GM12878 (cell line): ENCODE results near the gene BEAN1. TPM values are rescaled to one million over a fixed set of nuclear protein-coding genes. Genes with fewer than 3 reads are reported as not detected.

Experiments
- ATAC-seq: fragments of 200-7000 bp; cut with Tn5 transposase; 3 replicates; pipeline ENCODE4 v1.9.1; 2020; ENCODE audit warnings: mild to moderate bottlenecking, moderate library complexity
- BruUV-seq: library from RNA; stranded (reverse); fragments of 400-500 nt; replicated peaks from 2 replicates; lab custom pipeline; 2021; lab: Mats Ljungman, UMichigan
- CTCF ChIA-PET: fragments of 300-600 bp; sonication (Branson Sonifier 250); formaldehyde crosslinking; extraction: SDS; loops from one replicate; lab custom pipeline; 2021; ENCODE audit warnings: inconsistent platforms; lab: Yijun Ruan, JAX
- POLR2A ChIA-PET: fragments of 350-600 bp; formaldehyde crosslinking; extraction: SDS; loops from one replicate; lab custom pipeline; 2021; ENCODE audit warnings: inconsistent platforms; lab: Charles Lee
- RAD21 ChIA-PET: fragments of 300-600 bp; sonication (Branson Sonifier 250); formaldehyde crosslinking; loops from one replicate; lab custom pipeline; 2023; ENCODE audit warnings: antibody characterized with exemption; ENCODE audit not compliant: unreplicated experiment; lab: Charles Lee
- SMC1A ChIA-PET: fragments of 300-600 bp; sonication (Branson Sonifier 250); formaldehyde crosslinking; loops from one replicate; lab custom pipeline; 2023; ENCODE audit not compliant: unreplicated experiment, uncharacterized antibody; lab: Charles Lee
- DNase-seq: peaks from one replicate; pipeline ENCODE4 v3.0.0-alpha.2; 2011; ENCODE audit warnings: low read depth, low spot score
- FAIRE-seq: peaks from 3 replicates; lab custom pipeline; 2011; peaks lifted over from hg19 to GRCh38; lab: Jason Lieb, UNC
- H2AFZ ChIP-seq: 2 replicates; pipeline ENCODE4 v1.6.0; 2011; ENCODE audit warnings: low read depth, low read length, control low read depth; ENCODE audit not compliant: control insufficient read depth
- H3K27ac ChIP-seq: 2 replicates; pipeline ENCODE4 v1.5.1; 2011; ENCODE audit warnings: control low read depth; ENCODE audit not compliant: control insufficient read depth, insufficient read depth
- H3K27me3 ChIP-seq, 2 experiments: replicated peaks in 1 of 2; 2 replicates each; pipeline versions ENCODE4 v1.6.0 to v1.6.1; 2011; ENCODE audit warnings: low read length in 1 of 2; ENCODE audit not compliant: control insufficient read depth in 2 of 2, insufficient read depth in 2 of 2
- H3K36me3 ChIP-seq, 2 experiments: 2 replicates each; pipeline ENCODE4 v1.5.1; 2011; ENCODE audit warnings: low read length in 1 of 2; ENCODE audit not compliant: control insufficient read depth in 2 of 2, insufficient read depth in 2 of 2
- H3K4me1 ChIP-seq: 2 replicates; pipeline ENCODE4 v1.6.1; 2011; ENCODE audit warnings: mild to moderate bottlenecking, low read length, moderate library complexity, mixed read lengths; ENCODE audit not compliant: control insufficient read depth, insufficient read depth
- H3K4me2 ChIP-seq: 2 replicates; pipeline ENCODE4 v1.6.0; 2011; ENCODE audit warnings: control low read depth; ENCODE audit not compliant: control insufficient read depth, insufficient read depth
- H3K4me3 ChIP-seq: fragments of 200-600 bp; sonication (generic); 2 replicates; pipeline ENCODE4 v1.5.1; 2016
- H3K79me2 ChIP-seq: 2 replicates; pipeline ENCODE4 v1.6.0; 2011; ENCODE audit warnings: low read length; ENCODE audit not compliant: control insufficient read depth, insufficient read depth
- H3K9ac ChIP-seq: 2 replicates; pipeline ENCODE4 v1.8.0; 2011; ENCODE audit warnings: low read length, control low read depth, mixed read lengths; ENCODE audit not compliant: control insufficient read depth, insufficient read depth
- H3K9me3 ChIP-seq: replicated peaks from 3 replicates; pipeline ENCODE4 v1.5.1; 2011; ENCODE audit warnings: mild to moderate bottlenecking, low read length; ENCODE audit not compliant: control insufficient read depth, insufficient read depth
- H4K20me1 ChIP-seq: 2 replicates; pipeline ENCODE4 v1.6.0; 2011; ENCODE audit not compliant: control insufficient read depth, insufficient read depth
- ASH2L ChIP-seq: fragments of 300-600, 200-600 bp; sonication (generic); IDR thresholded peaks from 2 replicates; pipeline ENCODE4 v1.6.1; 2017; ENCODE audit warnings: low read depth, mild to moderate bottlenecking, borderline replicate concordance
- HCFC1 ChIP-seq: fragments of 150-350 bp; IDR thresholded peaks from 2 replicates; pipeline ENCODE4 v1.6.1; 2014; ENCODE audit warnings: low read length
- JUNB ChIP-seq: IDR thresholded peaks from 2 replicates; pipeline ENCODE4 v1.6.1; 2016; ENCODE audit warnings: antibody characterized with exemption, mild to moderate bottlenecking
- JUND ChIP-seq: IDR thresholded peaks from 2 replicates; pipeline ENCODE4 v1.6.1; 2012; ENCODE audit warnings: low read depth, mild to moderate bottlenecking, low read length, improper control_type of control experiment, moderate library complexity
- WGBS: methylation state at CpG from one replicate; pipeline ENCODE4 v1.1.6; 2016; ENCODE audit warnings: low lambda C conversion rate; ENCODE audit not compliant: insufficient replicate concordance, insufficient coverage; ENCODE audit errors: missing lambda C conversion rate; 5-methylcytosine and 5-hydroxymethylcytosine counted together
- in situ Hi-C: fragments of 300-500 bp; cut with MboI; formaldehyde crosslinking; loops from 9 replicates; pipeline ENCODE4 v1.14.3; 2018; ENCODE audit warnings: mixed read lengths
- intact Hi-C: fragments of 100-400 bp; cut with micrococcal nuclease; formaldehyde crosslinking; loops from one replicate; pipeline ENCODE4 v1.14.2; 2022; ENCODE audit not compliant: unreplicated experiment
- polyA plus RNA-seq, 11 experiments: library from polyadenylated mRNA; depleted of rRNA in 4 of 11; unstranded in 6 of 11; stranded (reverse) in 5 of 11; fragments of >200 nt; fragmentation: Nextera tagmentation in 4 of 11; fragmentation: Illumina TruSeq in 1 of 11; extraction: Ambion mirVana in 4 of 11; extraction: Trizol in 1 of 11; gene quantifications; 1 replicate in 1 of 11; 2 replicates in 10 of 11; pipeline versions ENCODE4 v1.2.1 to v1.2.3, GENCODE V29; 2011 to 2016; ENCODE audit warnings: inconsistent platforms in 2 of 11, missing spikeins in 2 of 11, low read depth in 1 of 11
- total RNA-seq, 4 experiments: library from RNA; depleted of rRNA in 3 of 4; stranded (reverse); fragments of >200 nt in 3 of 4; fragmentation: Illumina TruSeq in 1 of 4; extraction: Trizol in 1 of 4; gene quantifications; 2 replicates each; pipeline versions ENCODE4 v1.2.1 to v1.2.3, GENCODE V29; 2013 to 2021
- TF ChIP-seq, protein P1 (sequence below): IDR thresholded peaks from 2 replicates; pipeline ENCODE4 v1.6.1; 2012; ENCODE audit warnings: low read depth, low read length, improper control_type of control experiment
- TF ChIP-seq, protein P2 (sequence below): fragments of 450-650 bp; IDR thresholded peaks from 2 replicates; pipeline ENCODE4 v1.6.1; 2017; ENCODE audit warnings: low read depth, mild to moderate bottlenecking, moderate library complexity

Gene BEAN1
- total and polyA plus RNA-seq, 10 of the 15 experiments (the other 5 are each of a cell fraction or from before 2014, with no cell fraction given), result not detected

DNA sequence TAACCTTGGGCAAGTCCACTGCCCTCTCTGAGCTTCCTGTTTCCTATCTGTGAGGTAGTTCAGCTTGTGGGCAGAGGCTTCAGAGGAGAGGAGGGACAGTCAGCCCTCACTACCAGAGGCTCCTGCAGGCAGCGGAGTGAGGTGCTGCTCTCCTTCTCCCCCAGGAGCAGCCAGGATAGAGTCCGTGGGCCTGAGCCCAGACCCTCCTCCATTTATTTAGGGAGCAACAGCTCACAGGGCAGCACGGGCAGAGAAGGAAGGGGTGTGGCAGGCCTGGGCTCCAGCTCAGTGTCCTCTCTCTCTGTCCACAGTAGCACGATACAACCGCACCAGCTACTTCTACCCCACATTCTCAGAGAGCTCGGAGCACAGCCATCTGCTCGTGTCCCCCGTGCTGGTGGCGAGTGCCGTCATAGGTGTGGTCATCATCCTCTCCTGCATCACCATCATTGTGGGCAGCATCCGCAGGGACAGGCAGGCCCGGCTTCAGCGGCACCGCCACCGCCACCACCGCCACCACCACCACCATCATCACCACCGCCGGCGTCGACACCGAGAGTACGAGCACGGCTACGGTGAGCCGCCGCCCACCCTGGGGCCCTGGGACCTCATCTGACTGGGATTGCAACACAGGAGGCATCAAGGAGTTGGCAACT lies 42.3 kb downstream of the BEAN1 start:
- Histone ChIP-seq H3K9ac (no peak overlapping the region), H4K20me1 (no peaks in the 10 kb centered on the region), H3K4me3 (no peak overlapping the region), H3K27ac (no peak overlapping the region), H3K4me2 (no peak overlapping the region), H3K27me3 (peaks cover 0 to 3% of the 10 kb centered on the region in 2 experiments; a peak in 3 of 4 replicates), H2AFZ (no peak overlapping the region), H3K9me3 (no peaks in the 10 kb centered on the region), H3K36me3 (no peaks in the 10 kb centered on the region), H3K4me1 (no peaks in the 10 kb centered on the region), H3K79me2 (no peaks in the 10 kb centered on the region)
- ChIA-PET CTCF (interaction anchor here (0.6 to 1.3 kb wide), 2 partner anchors 16 to 63 kb away, joined by 3 to 4 read pairs; no protein-coding TSS in a partner anchor), SMC1A (interaction anchor here (1.4 kb wide), 1 partner anchor 63 kb away, joined by 3 read pairs; no protein-coding TSS in a partner anchor), RAD21 (no interaction called here), POLR2A (interaction anchor here (0.6 kb wide), 1 partner anchor 9 kb away, joined by 3 read pairs; no protein-coding TSS in a partner anchor)
- FAIRE-seq (no peak), ATAC-seq (no peak), DNase-seq (no peak)
- 76% methylated on average over 17 of the region's 26 CpGs for whole genome bisulfite sequencing
- TF ChIP-seq HCFC1, result no peak
- intact Hi-C loops (no loop called here), in situ Hi-C loops (no loop called here)
- no TSS peak for BruUV-seq

DNA sequence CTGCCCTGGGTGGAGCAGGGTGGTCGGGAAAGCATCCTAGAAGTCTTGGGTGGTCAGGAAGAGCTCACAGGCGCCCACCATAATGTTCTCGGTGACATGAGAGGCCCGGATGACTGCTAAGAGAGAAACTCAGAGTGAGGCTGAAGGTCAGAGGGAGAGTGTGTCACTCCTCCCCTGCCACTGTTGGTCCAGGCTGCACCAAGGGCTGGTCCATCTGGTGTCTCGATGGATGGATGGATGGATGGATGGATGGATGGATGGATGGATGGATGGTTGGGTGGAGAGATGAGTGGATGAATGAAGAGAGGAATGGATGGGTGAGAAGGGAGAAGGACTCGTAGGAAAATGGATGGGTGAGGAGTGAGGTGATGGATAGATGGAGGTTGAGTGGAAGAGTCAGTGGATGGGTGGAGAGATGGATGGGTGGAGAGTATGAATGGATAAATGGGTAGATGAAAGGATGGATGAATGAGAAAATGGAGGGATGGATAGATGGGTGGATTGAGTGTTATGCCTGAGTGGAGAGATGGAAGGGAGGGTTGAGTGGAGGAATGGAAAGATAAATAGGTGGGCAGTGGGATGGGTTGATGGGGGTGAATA lies 43.0 kb downstream of the BEAN1 start:
- ChIA-PET POLR2A (no interaction called here), RAD21 (no interaction called here), CTCF (interaction anchor here (0.6 kb wide), 1 partner anchor 15 kb away, joined by 3 read pairs; no protein-coding TSS in a partner anchor), SMC1A (no interaction called here)
- Histone ChIP-seq H3K79me2 (no peaks in the 10 kb centered on the region), H3K36me3 (no peaks in the 10 kb centered on the region), H2AFZ (no peak overlapping the region), H3K4me3 (no peak overlapping the region), H3K9ac (no peak overlapping the region), H3K4me2 (no peak overlapping the region), H4K20me1 (no peaks in the 10 kb centered on the region), H3K27ac (no peak overlapping the region), H3K27me3 (peaks cover 0 to 3% of the 10 kb centered on the region in 2 experiments; a peak in 3 of 4 replicates), H3K4me1 (no peaks in the 10 kb centered on the region), H3K9me3 (no peaks in the 10 kb centered on the region)
- intact Hi-C loops, result no loop called here
- DNase-seq, result no peak
- no peak for FAIRE-seq
- no peak for ATAC-seq
- BruUV-seq, result no TSS peak
- 28% methylated on average over 6 of the region's 6 CpGs for whole genome bisulfite sequencing
- TF ChIP-seq ASH2L (no peak), JUND (no peak), JUNB (no peak)
- TF ChIP-seq, protein P1, sequence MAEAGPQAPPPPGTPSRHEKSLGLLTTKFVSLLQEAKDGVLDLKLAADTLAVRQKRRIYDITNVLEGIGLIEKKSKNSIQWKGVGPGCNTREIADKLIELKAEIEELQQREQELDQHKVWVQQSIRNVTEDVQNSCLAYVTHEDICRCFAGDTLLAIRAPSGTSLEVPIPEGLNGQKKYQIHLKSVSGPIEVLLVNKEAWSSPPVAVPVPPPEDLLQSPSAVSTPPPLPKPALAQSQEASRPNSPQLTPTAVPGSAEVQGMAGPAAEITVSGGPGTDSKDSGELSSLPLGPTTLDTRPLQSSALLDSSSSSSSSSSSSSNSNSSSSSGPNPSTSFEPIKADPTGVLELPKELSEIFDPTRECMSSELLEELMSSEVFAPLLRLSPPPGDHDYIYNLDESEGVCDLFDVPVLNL, result no peak
- TF ChIP-seq, protein P2, sequence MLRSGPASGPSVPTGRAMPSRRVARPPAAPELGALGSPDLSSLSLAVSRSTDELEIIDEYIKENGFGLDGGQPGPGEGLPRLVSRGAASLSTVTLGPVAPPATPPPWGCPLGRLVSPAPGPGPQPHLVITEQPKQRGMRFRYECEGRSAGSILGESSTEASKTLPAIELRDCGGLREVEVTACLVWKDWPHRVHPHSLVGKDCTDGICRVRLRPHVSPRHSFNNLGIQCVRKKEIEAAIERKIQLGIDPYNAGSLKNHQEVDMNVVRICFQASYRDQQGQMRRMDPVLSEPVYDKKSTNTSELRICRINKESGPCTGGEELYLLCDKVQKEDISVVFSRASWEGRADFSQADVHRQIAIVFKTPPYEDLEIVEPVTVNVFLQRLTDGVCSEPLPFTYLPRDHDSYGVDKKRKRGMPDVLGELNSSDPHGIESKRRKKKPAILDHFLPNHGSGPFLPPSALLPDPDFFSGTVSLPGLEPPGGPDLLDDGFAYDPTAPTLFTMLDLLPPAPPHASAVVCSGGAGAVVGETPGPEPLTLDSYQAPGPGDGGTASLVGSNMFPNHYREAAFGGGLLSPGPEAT, result no peak
- in situ Hi-C loops, result no loop called here
